K562 (cell line): ENCODE data around the gene LDLRAD3. TPM values are rescaled to one million over a fixed set of nuclear protein-coding genes. Genes with fewer than 3 reads are reported as not detected.

Source experiments
- ARNT ChIP-seq, 2 experiments: fragments of 450-650 bp; IDR thresholded peaks; 2 replicates each; pipeline ENCODE4 v1.6.1; 2016; ENCODE audit warnings: mild to moderate bottlenecking in 1 of 2
- CC2D1A ChIP-seq: fragments of 450-650 bp; IDR thresholded peaks from 2 replicates; pipeline ENCODE4 v1.6.1; 2017; ENCODE audit warnings: mild to moderate bottlenecking
- CEBPZ ChIP-seq: fragments of 150-350 bp; IDR thresholded peaks from 2 replicates; pipeline ENCODE4 v1.6.1; 2014; ENCODE audit warnings: low read depth, mild to moderate bottlenecking, low read length, borderline replicate concordance
- CHD2 ChIP-seq: IDR thresholded peaks from 2 replicates; pipeline ENCODE4 v1.6.1; 2011; ENCODE audit warnings: low read depth, low read length
- CHD4 ChIP-seq: fragments of 200-600 bp; sonication (generic); IDR thresholded peaks from 3 replicates; pipeline ENCODE4 v1.6.1; 2012; ENCODE audit warnings: low read depth, mild to moderate bottlenecking, mixed read lengths, low read length, inconsistent platforms; ENCODE audit not compliant: insufficient read depth, insufficient replicate concordance, poor library complexity, severe bottlenecking
- ELK3 ChIP-seq: fragments of 450-650 bp; formaldehyde crosslinking; IDR thresholded peaks from 2 replicates; pipeline ENCODE4 v1.4.0; 2020; ENCODE audit warnings: mild to moderate bottlenecking
- HBP1 ChIP-seq: fragments of 450-650 bp; formaldehyde crosslinking; IDR thresholded peaks from 2 replicates; pipeline ENCODE4 v1.4.0; 2022; ENCODE audit warnings: missing genetic modification characterization
- HLTF ChIP-seq: fragments of 450-650 bp; IDR thresholded peaks from 2 replicates; pipeline ENCODE4 v1.6.1; 2016
- KDM2B ChIP-seq: fragments of 250-450 bp; sonication (Bioruptor Pico); IDR thresholded peaks from 2 replicates; pipeline ENCODE4 v1.8.0; 2021; ENCODE audit warnings: mild to moderate bottlenecking, moderate library complexity
- MBD2 ChIP-seq: sonication (generic); IDR thresholded peaks from 2 replicates; pipeline ENCODE4 v1.6.1; 2016; ENCODE audit warnings: low read depth, borderline replicate concordance
- MITF ChIP-seq: IDR thresholded peaks from 2 replicates; pipeline ENCODE4 v1.6.1; 2014; ENCODE audit warnings: antibody characterized with exemption
- MTF1 ChIP-seq: fragments of 250-450 bp; sonication (Bioruptor Pico); IDR thresholded peaks from 2 replicates; pipeline ENCODE4 v1.9.0; 2021; ENCODE audit warnings: moderate library complexity, mild to moderate bottlenecking, inconsistent platforms, borderline replicate concordance
- SMARCA5 ChIP-seq: fragments of 450-650 bp; IDR thresholded peaks from 2 replicates; pipeline ENCODE4 v1.6.1; 2016
- SOX6 ChIP-seq: fragments of 450-650 bp; IDR thresholded peaks from 2 replicates; pipeline ENCODE4 v1.6.1; 2014; ENCODE audit warnings: mild to moderate bottlenecking
- SP2 ChIP-seq: IDR thresholded peaks from 2 replicates; pipeline ENCODE4 v1.6.1; 2011; ENCODE audit warnings: mild to moderate bottlenecking, low read depth, low read length, moderate library complexity; ENCODE audit not compliant: poor library complexity, severe bottlenecking; ENCODE audit errors: extremely low read depth
- TAF9B ChIP-seq: fragments of 450-650 bp; IDR thresholded peaks from 2 replicates; pipeline ENCODE4 v1.6.1; 2018; ENCODE audit warnings: mild to moderate bottlenecking; ENCODE audit not compliant: partially characterized antibody
- ZNF184 ChIP-seq: sonication (generic); formaldehyde crosslinking; IDR thresholded peaks from 2 replicates; pipeline ENCODE4 v1.5.0; 2020; ENCODE audit warnings: missing genetic modification reagents
- ZNF280A ChIP-seq: fragments of 450-650 bp; IDR thresholded peaks from 2 replicates; pipeline ENCODE4 v1.6.1; 2018; ENCODE audit warnings: mild to moderate bottlenecking, low read depth; ENCODE audit not compliant: partially characterized antibody
- ZNF3 ChIP-seq: fragments of 250-450 bp; sonication (Bioruptor Pico); IDR thresholded peaks from 2 replicates; pipeline ENCODE4 v1.5.0; 2021; ENCODE audit warnings: mild to moderate bottlenecking, moderate library complexity
- ZSCAN32 ChIP-seq: fragments of 450-650 bp; formaldehyde crosslinking; IDR thresholded peaks from 2 replicates; pipeline ENCODE4 v1.4.0; 2020; ENCODE audit warnings: mild to moderate bottlenecking, moderate library complexity
- polyA plus RNA-seq, 8 experiments: library from polyadenylated mRNA; depleted of rRNA in 4 of 8; stranded (reverse) in 5 of 8; unstranded in 3 of 8; fragments of >200 nt; fragmentation: Nextera tagmentation in 2 of 8; fragmentation: Illumina TruSeq in 1 of 8; extraction: Ambion mirVana in 2 of 8; extraction: Trizol in 1 of 8; gene quantifications; 2 replicates each; pipeline versions ENCODE4 v1.2.1 to v1.2.3, GENCODE V29; 2011 to 2014; ENCODE audit warnings: inconsistent platforms in 1 of 8, missing spikeins in 1 of 8
- total RNA-seq, 7 experiments: library from RNA; depleted of rRNA in 6 of 7; stranded (reverse); fragments of >200 nt in 6 of 7; fragmentation: Illumina TruSeq in 2 of 7; extraction: Trizol in 2 of 7; gene quantifications; 2 replicates each; pipeline versions ENCODE4 v1.2.1 to v1.2.3, GENCODE V29; 2011 to 2021; ENCODE audit warnings: low replicate concordance in 1 of 7

Gene LDLRAD3
- total and polyA plus RNA-seq, 9 of the 15 experiments (the other 6 are each of a cell fraction or from before 2014, with no cell fraction given) = 0.73 to 7.2 (median 3.5) TPM

- TF ChIP-seq MITF (peak; percentile 100), ZNF184 (CRISPR knock-in tag) (no peak), ZNF280A (no peak), HLTF (no peak), ZSCAN32 (CRISPR knock-in tag) (0 out of 2 replicates have a peak, but pooled peaks have one; percentile 2), CEBPZ (no peak), CC2D1A (0 out of 2 replicates have a peak, but pooled peaks have one; percentile 48), MBD2 (peak; percentile 58; the same call in 1 of the 2 replicates), SOX6 (peak; percentile 75), KDM2B (CRISPR knock-in tag) (no peak), HBP1 (CRISPR knock-in tag) (no peak), CHD2 (no peak), TAF9B (peak; percentile 92), ZNF3 (CRISPR knock-in tag) (no peak), ELK3 (no peak), CHD4 (no peak), SP2 (no peak), ARNT (IDR thresholded peaks at IDR 0.05) (peak; percentile 75 to 83; a peak in 3 of 4 replicates), MTF1 (CRISPR knock-in tag) (peak; percentile 60; the same call in 1 of the 2 replicates), SMARCA5 (no peak)
These were observed 205.8 kb downstream of the LDLRAD3 start (continued) for GRCh38 chr11:36149538-36150242.
